ENCODE results near the gene NRCAM. TPM values are rescaled to one million over a fixed set of nuclear protein-coding genes. Genes with fewer than 3 reads are reported as not detected.

Gene NRCAM
- total and polyA plus RNA-seq, 10 of the 15 experiments (the other 5 are each of a cell fraction or from before 2014, with no cell fraction given): 0.30 to 2.0 (median 1.0) TPM

- TF ChIP-seq ZNF687 (IDR thresholded peaks at IDR 0.05): no peak
- no peak for TF ChIP-seq SMARCA5 (IDR thresholded peaks at IDR 0.05)
- TF ChIP-seq GABPA (IDR thresholded peaks at IDR 0.05; ENCODE audit: low read depth): no peak
- no peak for TF ChIP-seq NFXL1 (IDR thresholded peaks at IDR 0.05; ENCODE audit: borderline replicate concordance)
- TF ChIP-seq KAT2A (conservative IDR thresholded peaks at IDR 0.05; ENCODE audit: control insufficient read depth, low read depth, low read length): no peak
- no peak for TF ChIP-seq IRF3 (IDR thresholded peaks at IDR 0.05)
- TF ChIP-seq SMAD5 (IDR thresholded peaks at IDR 0.05; ENCODE audit: low read depth): no peak
Measured at GRCh38 chr7:108252177-108252576, 204.1 kb downstream of the NRCAM start (continued).

- in situ Hi-C loops (cut with MboI) (no loop called here), intact Hi-C loops (cut with micrococcal nuclease; ENCODE audit: unreplicated experiment) (no loop called here)
- ChIA-PET RAD21 (ENCODE audit: unreplicated experiment) (no interaction called here), POLR2A (no interaction called here), CTCF (interaction anchor here (2.9 kb wide), 1 partner anchor 9 kb away, joined by 8 read pairs; no protein-coding TSS in a partner anchor), SMC1A (ENCODE audit: uncharacterized antibody, unreplicated experiment) (interaction anchor here (1.0 to 2.2 kb wide), 5 partner anchors 11 to 103 kb away, joined by 3 to 6 read pairs (median 3); no protein-coding TSS in a partner anchor)
- no peak for DNase-seq (ENCODE audit: low read depth, low spot score)
- no peaks in the 10 kb centered on the region for H3K36me3 ChIP-seq (ENCODE audit: control insufficient read depth in 2 of 2, insufficient read depth in 2 of 2, low read length in 1 of 2)
- BruUV-seq (replicated peaks): no TSS peak
- no peak for FAIRE-seq
- no peaks in the 10 kb centered on the region for H3K4me1 ChIP-seq (ENCODE audit: control insufficient read depth, insufficient read depth, low read length)
- 5% methylated on average over 1 of the region's 1 CpG for WGBS (ENCODE audit: insufficient coverage, insufficient replicate concordance, low lambda C conversion rate, missing lambda C conversion rate)
- no peak overlapping the region for H3K9ac ChIP-seq (ENCODE audit: control insufficient read depth, insufficient read depth, low read length)
- H4K20me1 ChIP-seq (ENCODE audit: control insufficient read depth, insufficient read depth): no peaks in the 10 kb centered on the region
- no peak for ATAC-seq
- H3K4me2 ChIP-seq (ENCODE audit: control insufficient read depth, insufficient read depth): no peak overlapping the region
- no peak overlapping the region for H3K27ac ChIP-seq (ENCODE audit: control insufficient read depth, insufficient read depth)
- TF ChIP-seq BCL11A (IDR thresholded peaks at IDR 0.05; ENCODE audit: low read depth, low read length) (no peak), HSF1 (IDR thresholded peaks at IDR 0.05; ENCODE audit: low read depth, low read length) (no peak), BACH1 (IDR thresholded peaks at IDR 0.05; ENCODE audit: borderline replicate concordance) (no peak), FOS (IDR thresholded peaks at IDR 0.05; ENCODE audit: borderline replicate concordance, extremely low read depth, insufficient read length) (no peak), CBX5 (IDR thresholded peaks at IDR 0.05; ENCODE audit: low read depth) (no peak)
- H2AFZ ChIP-seq (ENCODE audit: control insufficient read depth, low read depth, low read length): no peak overlapping the region
- no peaks in the 10 kb centered on the region for H3K79me2 ChIP-seq (ENCODE audit: control insufficient read depth, insufficient read depth, low read length)
- no peaks in the 10 kb centered on the region for H3K9me3 ChIP-seq (replicated peaks; ENCODE audit: control insufficient read depth, insufficient read depth, low read length)
- H3K4me3 ChIP-seq: no peak overlapping the region
- no peaks in the 10 kb centered on the region for H3K27me3 ChIP-seq (replicated peaks in 1 of 2; ENCODE audit: control insufficient read depth in 2 of 2, insufficient read depth in 2 of 2, low read length in 1 of 2)
Measured at GRCh38 chr7:108251700-108252099, 204.5 kb downstream of the NRCAM start.
